Thoracic aorta (tissue), 2 donors: ENCODE results near the gene SLC6A12. TPM values are rescaled to one million over a fixed set of nuclear protein-coding genes. Genes with fewer than 3 reads are reported as not detected.

Experiments
- ATAC-seq: fragments of 150-250 bp; one replicate; pipeline ENCODE4 v1.8.0; 2017; ENCODE audit warnings: low read depth; ENCODE audit not compliant: insufficient number of reproducible peaks, low FRiP score
- DNase-seq: peaks from one replicate; pipeline ENCODE4 v3.0.0-alpha.2; 2020; ENCODE audit warnings: low spot score
- H3K27ac ChIP-seq, 2 donors: fragments of 200-600 bp; sonication (generic); 1 replicate in 1 of 2; 2 replicates in 1 of 2; pipeline ENCODE4 v1.5.1; 2016; ENCODE audit warnings: mild to moderate bottlenecking in 2 of 2, moderate library complexity in 2 of 2
- H3K27me3 ChIP-seq: fragments of 200-600 bp; sonication (generic); replicated peaks from 2 replicates; pipeline ENCODE4 v1.6.0; 2016; ENCODE audit warnings: mild to moderate bottlenecking; ENCODE audit not compliant: insufficient read depth
- H3K36me3 ChIP-seq: fragments of 200-600 bp; sonication (generic); one replicate; pipeline ENCODE4 v1.5.1; 2016
- H3K4me1 ChIP-seq, 2 donors: fragments of 200-600 bp; sonication (generic); 1 replicate in 1 of 2; 2 replicates in 1 of 2; pipeline versions ENCODE4 v1.5.1 to v1.6.0; 2016; ENCODE audit warnings: low read depth in 2 of 2, mild to moderate bottlenecking in 1 of 2; ENCODE audit not compliant: control insufficient read depth in 1 of 2
- H3K4me3 ChIP-seq: fragments of 200-600 bp; sonication (generic); 2 replicates; pipeline ENCODE4 v1.5.1; 2016; ENCODE audit warnings: mild to moderate bottlenecking
- H3K9me3 ChIP-seq: fragments of 200-600 bp; sonication (generic); 2 replicates; pipeline ENCODE4 v1.5.1; 2016
- total RNA-seq, 2 donors: library from RNA; depleted of rRNA; stranded (reverse); fragments of >200 nt; gene quantifications; one replicate each; pipeline versions ENCODE4 v1.1.0 to v1.2.3, GENCODE V29; 2016
- TF ChIP-seq, protein P1 (sequence below): fragments of 200-600 bp; sonication (generic); IDR thresholded peaks from one replicate; pipeline ENCODE4 v1.5.1; 2019; ENCODE audit warnings: antibody characterized with exemption

The SLC6A12 gene
- total RNA-seq, 2 donors from 2014 or later = 1.2 to 1.8 TPM

- Histone ChIP-seq H3K27me3 (no peaks in the 10 kb centered on the region), H3K9me3 (no peaks in the 10 kb centered on the region), H3K36me3 (no peaks in the 10 kb centered on the region), H3K27ac (no peak overlapping the region), H3K4me1 (peaks cover 8 to 14% of the 10 kb centered on the region in 2 donors), H3K4me3 (no peak overlapping the region)
- ATAC-seq = no peak
- DNase-seq = no peak
- TF ChIP-seq, protein P1, sequence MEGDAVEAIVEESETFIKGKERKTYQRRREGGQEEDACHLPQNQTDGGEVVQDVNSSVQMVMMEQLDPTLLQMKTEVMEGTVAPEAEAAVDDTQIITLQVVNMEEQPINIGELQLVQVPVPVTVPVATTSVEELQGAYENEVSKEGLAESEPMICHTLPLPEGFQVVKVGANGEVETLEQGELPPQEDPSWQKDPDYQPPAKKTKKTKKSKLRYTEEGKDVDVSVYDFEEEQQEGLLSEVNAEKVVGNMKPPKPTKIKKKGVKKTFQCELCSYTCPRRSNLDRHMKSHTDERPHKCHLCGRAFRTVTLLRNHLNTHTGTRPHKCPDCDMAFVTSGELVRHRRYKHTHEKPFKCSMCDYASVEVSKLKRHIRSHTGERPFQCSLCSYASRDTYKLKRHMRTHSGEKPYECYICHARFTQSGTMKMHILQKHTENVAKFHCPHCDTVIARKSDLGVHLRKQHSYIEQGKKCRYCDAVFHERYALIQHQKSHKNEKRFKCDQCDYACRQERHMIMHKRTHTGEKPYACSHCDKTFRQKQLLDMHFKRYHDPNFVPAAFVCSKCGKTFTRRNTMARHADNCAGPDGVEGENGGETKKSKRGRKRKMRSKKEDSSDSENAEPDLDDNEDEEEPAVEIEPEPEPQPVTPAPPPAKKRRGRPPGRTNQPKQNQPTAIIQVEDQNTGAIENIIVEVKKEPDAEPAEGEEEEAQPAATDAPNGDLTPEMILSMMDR = no peak
Measured at GRCh38 chr12:179885-180284, 34.1 kb downstream of the SLC6A12 start.

DNA sequence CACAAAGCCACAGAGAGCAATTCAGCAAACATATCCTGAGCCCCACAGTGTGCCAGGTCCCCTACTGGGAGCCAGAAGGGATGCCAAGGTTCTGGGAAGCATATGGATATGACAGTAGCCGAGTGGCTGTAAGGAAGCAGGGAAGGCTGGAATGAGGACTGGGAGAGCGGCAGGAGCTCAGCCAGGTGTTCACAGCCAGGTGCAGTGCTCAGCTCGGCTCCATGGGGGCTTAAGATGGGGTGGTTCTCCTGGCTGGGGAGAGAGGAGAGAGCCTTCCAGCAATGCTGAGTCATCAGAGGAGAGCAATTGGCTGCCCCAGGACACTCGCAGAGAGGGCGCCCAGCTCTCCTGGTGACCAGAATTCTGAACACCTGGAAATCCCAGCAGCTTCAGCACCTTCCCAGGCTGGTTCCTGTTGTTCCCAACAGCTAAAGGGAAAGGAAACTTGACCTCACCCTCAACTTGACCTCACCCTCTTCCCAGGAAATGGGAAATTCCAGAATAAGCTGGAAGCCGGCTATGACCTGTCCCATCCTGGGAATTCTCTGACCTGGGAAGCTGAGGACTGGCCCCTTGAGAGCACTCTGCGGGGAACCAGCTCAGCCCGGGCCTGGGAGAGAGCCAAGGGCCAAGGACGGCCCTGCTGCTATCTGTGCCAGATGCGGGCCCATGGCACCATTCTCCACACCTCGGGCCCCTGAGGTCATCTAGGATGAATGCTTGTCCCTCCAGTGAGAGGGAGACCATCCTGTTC lies 34.6 kb downstream of the SLC6A12 start:
- Histone ChIP-seq H3K9me3 (no peaks in the 10 kb centered on the region), H3K27ac (no peak overlapping the region), H3K36me3 (no peaks in the 10 kb centered on the region), H3K4me1 (peaks cover 8 to 14% of the 10 kb centered on the region in 2 donors), H3K4me3 (no peak overlapping the region), H3K27me3 (no peaks in the 10 kb centered on the region)
- ATAC-seq (no peak), DNase-seq (no peak)
- TF ChIP-seq, protein P1 = no peak

GRCh38 chr12:178829-179109 lies 35.2 kb downstream of the SLC6A12 start:
- no peak overlapping the region for H3K4me3 ChIP-seq
- H3K27ac ChIP-seq = no peak overlapping the region
- H3K9me3 ChIP-seq = no peaks in the 10 kb centered on the region
- peaks cover 8 to 14% of the 10 kb centered on the region in 2 donors for H3K4me1 ChIP-seq
- TF ChIP-seq, protein P1 = no peak
- ATAC-seq = no peak
- H3K36me3 ChIP-seq = no peaks in the 10 kb centered on the region
- DNase-seq = no peak
- H3K27me3 ChIP-seq = no peaks in the 10 kb centered on the region

GRCh38 chr12:177980-178828 lies 35.8 kb downstream of the SLC6A12 start:
- Histone ChIP-seq H3K36me3 (no peaks in the 10 kb centered on the region), H3K4me1 (peaks cover 8 to 14% of the 10 kb centered on the region in 2 donors), H3K27me3 (no peaks in the 10 kb centered on the region), H3K4me3 (no peak overlapping the region), H3K9me3 (no peaks in the 10 kb centered on the region), H3K27ac (no peak overlapping the region)
- ATAC-seq = no peak
- TF ChIP-seq, protein P1 = no peak
- no peak for DNase-seq

GRCh38 chr12:177336-177979 lies 36.5 kb downstream of the SLC6A12 start:
- H3K27ac ChIP-seq = no peak overlapping the region

More at GRCh38 chr12:177336-177979, 36.5 kb downstream of the SLC6A12 start:
- H3K4me3 ChIP-seq = no peak overlapping the region
- no peaks in the 10 kb centered on the region for H3K27me3 ChIP-seq
- ATAC-seq (no peak), DNase-seq (no peak)
- TF ChIP-seq, protein P1 = no peak
- H3K4me1 ChIP-seq = peaks cover 8 to 14% of the 10 kb centered on the region in 2 donors
- H3K9me3 ChIP-seq = no peaks in the 10 kb centered on the region
- no peaks in the 10 kb centered on the region for H3K36me3 ChIP-seq
